Kidney epithelial cell (primary cell): ENCODE measurements around the gene CCDC63. TPM values are rescaled to one million over a fixed set of nuclear protein-coding genes. Genes with fewer than 3 reads are reported as not detected.

ENCODE experiments used
- DNase-seq: peaks from one replicate; pipeline ENCODE4 v3.0.0-alpha.2; 2010; ENCODE audit warnings: low read depth
- H3K27me3 ChIP-seq: 2 replicates; pipeline ENCODE4 v1.6.0; 2011; ENCODE audit warnings: low read length; ENCODE audit not compliant: control insufficient read depth, insufficient read depth
- H3K36me3 ChIP-seq: 2 replicates; pipeline ENCODE4 v1.5.1; 2011; ENCODE audit warnings: low read length; ENCODE audit not compliant: control insufficient read depth, insufficient read depth
- H3K4me3 ChIP-seq: 2 replicates; pipeline ENCODE4 v1.5.1; 2011; ENCODE audit warnings: low read depth, mild to moderate bottlenecking, control low read depth, low read length
- CTCF ChIP-seq: IDR thresholded peaks from 2 replicates; pipeline ENCODE4 v1.5.1; 2011; ENCODE audit warnings: mild to moderate bottlenecking, moderate library complexity, low read length, control low read depth, inconsistent platforms; ENCODE audit not compliant: insufficient read depth, poor library complexity, severe bottlenecking
- total RNA-seq: library from RNA; depleted of rRNA; stranded (reverse); fragments of >200 nt; gene quantifications from 2 replicates; pipeline ENCODE4 v1.2.3, GENCODE V29; 2015

The CCDC63 gene
- total RNA-seq, 1 donor from 2014 or later, result not detected

GRCh38 chr12:110917961-110918360 is 71.2 kb downstream of the CCDC63 start:
- no peaks in the 10 kb centered on the region for H3K27me3 ChIP-seq
- TF ChIP-seq CTCF, result no peak
- DNase-seq, result no peak
- H3K4me3 ChIP-seq, result no peak overlapping the region
- no peaks in the 10 kb centered on the region for H3K36me3 ChIP-seq

GRCh38 chr12:110919720-110920119 is 72.9 kb downstream of the CCDC63 start:
- Histone ChIP-seq H3K27me3 (no peaks in the 10 kb centered on the region), H3K4me3 (no peak overlapping the region), H3K36me3 (no peaks in the 10 kb centered on the region)
- DNase-seq, result no peak
- no peak for TF ChIP-seq CTCF

GRCh38 chr12:110920324-110920910 is 73.6 kb downstream of the CCDC63 start, which contains the start of gene MYL2:
Gene MYL2 (minus strand): TSS chr12:110920579. CDS start chr12:110920529, 50 bp downstream.
- Histone ChIP-seq H3K36me3 (no peaks in the 10 kb centered on the region), H3K4me3 (no peak within 1 kb of the TSS), H3K27me3 (no peaks in the 10 kb centered on the region)
- TF ChIP-seq CTCF, result no peak
- DNase-seq, result no peak

- Histone ChIP-seq H3K36me3 (no peaks in the 10 kb centered on the region), H3K4me3 (no peak overlapping the region), H3K27me3 (no peaks in the 10 kb centered on the region)
- TF ChIP-seq CTCF, result no peak
- DNase-seq, result no peak
These were observed 74.5 kb downstream of the CCDC63 start for GRCh38 chr12:110921262-110921661.

- no peak for DNase-seq
- Histone ChIP-seq H3K27me3 (no peaks in the 10 kb centered on the region), H3K4me3 (no peak overlapping the region), H3K36me3 (no peaks in the 10 kb centered on the region)
- no peak for TF ChIP-seq CTCF
These were observed 75.9 kb downstream of the CCDC63 start for GRCh38 chr12:110922652-110923051.

- no peaks in the 10 kb centered on the region for H3K27me3 ChIP-seq
- no peak for TF ChIP-seq CTCF
- H3K36me3 ChIP-seq, result no peaks in the 10 kb centered on the region
- no peak overlapping the region for H3K4me3 ChIP-seq
- DNase-seq, result no peak
These were observed 76.4 kb downstream of the CCDC63 start for GRCh38 chr12:110923192-110923591.
